ENCODE data around the gene OPCML. TPM values are rescaled to one million over a fixed set of nuclear protein-coding genes. Genes with fewer than 3 reads are reported as not detected.

The OPCML gene
- total RNA-seq, 1 experiment from 2014 or later: 0.94 TPM

DNA sequence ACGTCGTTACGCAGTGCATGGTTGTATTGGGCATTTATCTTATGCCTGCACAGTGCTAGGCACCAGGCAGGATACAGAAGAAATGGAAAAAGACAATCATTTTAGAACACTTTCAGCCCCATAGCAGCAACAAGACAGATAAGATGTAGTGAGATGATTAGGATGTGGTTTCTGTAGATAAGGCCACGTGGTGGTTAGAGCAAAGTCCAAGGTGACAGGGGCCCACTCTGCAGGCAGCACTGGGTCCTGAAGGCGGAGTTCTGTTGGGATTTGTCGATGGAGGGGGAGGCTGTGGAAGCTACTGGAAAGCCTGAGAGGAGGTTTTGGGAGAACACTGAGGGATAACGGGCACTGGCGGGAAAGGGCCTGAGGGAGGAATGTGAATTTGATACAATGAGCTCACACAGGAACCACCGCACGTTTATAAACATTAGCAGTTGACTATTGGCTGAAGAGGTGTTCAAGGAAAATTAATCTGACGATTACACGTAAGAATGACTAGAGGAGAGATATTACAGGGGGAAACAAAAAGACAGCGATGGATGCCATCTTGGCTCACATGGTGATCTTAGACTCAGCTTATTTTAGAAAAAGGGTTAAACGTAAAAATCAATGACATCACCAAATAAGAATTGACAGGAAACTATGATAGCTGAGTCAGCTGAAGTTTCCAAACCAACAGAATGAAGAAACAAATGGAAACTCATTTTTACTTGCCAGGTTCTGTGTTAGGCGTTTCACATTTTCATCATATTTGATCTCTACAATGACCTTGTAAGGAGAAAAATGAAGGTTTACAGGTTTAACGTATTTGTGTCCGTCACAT lies 551.0 kb downstream of the OPCML start:
- DNase-seq: no peak
- no peaks in the 10 kb centered on the region for H3K9me3 Mint-ChIP-seq

More for the DNA sequence above, 551.0 kb downstream of the OPCML start:
- no peak overlapping the region for H3K27ac ChIP-seq (ENCODE audit: insufficient read length, low read depth, low read length)
- no peak overlapping the region for H3K4me3 Mint-ChIP-seq
- H3K9ac ChIP-seq (ENCODE audit: extremely low read depth, insufficient read length, low read length): no peak overlapping the region
- H2BK20ac ChIP-seq (ENCODE audit: low read depth, low read length, poor library complexity, severe bottlenecking): no peak overlapping the region
- H3K4ac ChIP-seq (ENCODE audit: low read depth, low read length): no peak overlapping the region
- H3K79me2 ChIP-seq (ENCODE audit: insufficient read depth, low read length): no peaks in the 10 kb centered on the region
- H3K18ac ChIP-seq (ENCODE audit: insufficient read length, low read depth, low read length): no peak overlapping the region
- no peak overlapping the region for H3K23ac ChIP-seq (ENCODE audit: insufficient read length, low read depth, low read length)
- H2AK5ac ChIP-seq (ENCODE audit: insufficient read length, low read length): no peak overlapping the region
- no peaks in the 10 kb centered on the region for H3K23me2 ChIP-seq (ENCODE audit: insufficient read length, low read depth, low read length, poor library complexity, severe bottlenecking)
- H2BK15ac ChIP-seq (ENCODE audit: low read depth, low read length): no peak overlapping the region
- no peaks in the 10 kb centered on the region for H3K27me3 ChIP-seq (ENCODE audit: insufficient read depth, low read length)
- H3K14ac ChIP-seq (ENCODE audit: insufficient read depth, low read length): no peak overlapping the region
- H2BK5ac ChIP-seq (ENCODE audit: insufficient read length, low read length): no peak overlapping the region
- no peak overlapping the region for H4K8ac ChIP-seq (replicated peaks; ENCODE audit: insufficient read length, low read depth, low read length)
- no peak overlapping the region for H2BK12ac ChIP-seq (ENCODE audit: insufficient read length, low read depth, low read length)
- H3K36me3 Mint-ChIP-seq (ENCODE audit: insufficient read depth in 1 of 3, low read depth in 3 of 3): no peaks in the 10 kb centered on the region
- TF ChIP-seq, protein P1, sequence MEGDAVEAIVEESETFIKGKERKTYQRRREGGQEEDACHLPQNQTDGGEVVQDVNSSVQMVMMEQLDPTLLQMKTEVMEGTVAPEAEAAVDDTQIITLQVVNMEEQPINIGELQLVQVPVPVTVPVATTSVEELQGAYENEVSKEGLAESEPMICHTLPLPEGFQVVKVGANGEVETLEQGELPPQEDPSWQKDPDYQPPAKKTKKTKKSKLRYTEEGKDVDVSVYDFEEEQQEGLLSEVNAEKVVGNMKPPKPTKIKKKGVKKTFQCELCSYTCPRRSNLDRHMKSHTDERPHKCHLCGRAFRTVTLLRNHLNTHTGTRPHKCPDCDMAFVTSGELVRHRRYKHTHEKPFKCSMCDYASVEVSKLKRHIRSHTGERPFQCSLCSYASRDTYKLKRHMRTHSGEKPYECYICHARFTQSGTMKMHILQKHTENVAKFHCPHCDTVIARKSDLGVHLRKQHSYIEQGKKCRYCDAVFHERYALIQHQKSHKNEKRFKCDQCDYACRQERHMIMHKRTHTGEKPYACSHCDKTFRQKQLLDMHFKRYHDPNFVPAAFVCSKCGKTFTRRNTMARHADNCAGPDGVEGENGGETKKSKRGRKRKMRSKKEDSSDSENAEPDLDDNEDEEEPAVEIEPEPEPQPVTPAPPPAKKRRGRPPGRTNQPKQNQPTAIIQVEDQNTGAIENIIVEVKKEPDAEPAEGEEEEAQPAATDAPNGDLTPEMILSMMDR (conservative IDR thresholded peaks at IDR 0.05): no peak
- H3K4me1 Mint-ChIP-seq: peaks cover 27% of the 10 kb centered on the region in 2 experiments
- no peaks in the 10 kb centered on the region for H3K9me3 ChIP-seq (ENCODE audit: control insufficient read depth, low read depth, low read length)
- no peaks in the 10 kb centered on the region for H4K20me1 ChIP-seq (ENCODE audit: control insufficient read depth, insufficient read depth, insufficient read length)
- peaks cover 15% of the 10 kb centered on the region for H3K27me3 Mint-ChIP-seq (ENCODE audit: low read depth)
- no peak overlapping the region for H3K4me2 ChIP-seq (ENCODE audit: insufficient read depth, insufficient read length, low read length)
- no peak overlapping the region for H4K91ac ChIP-seq (ENCODE audit: insufficient read length, low read depth, low read length)
- no peak overlapping the region for H2BK120ac ChIP-seq (ENCODE audit: low read depth, low read length, poor library complexity, severe bottlenecking)
- no peak overlapping the region for H4K5ac ChIP-seq (ENCODE audit: insufficient read length, low read depth, low read length)
- no peaks in the 10 kb centered on the region; the same call in none of the 2 replicates for H3K4me1 ChIP-seq (ENCODE audit: insufficient read depth, low read length)
- H3K79me1 ChIP-seq (ENCODE audit: insufficient read depth, low read depth, low read length, poor library complexity, severe bottlenecking): no peaks in the 10 kb centered on the region
- no peak overlapping the region for H3K27ac Mint-ChIP-seq
- no peak overlapping the region for H3T11ph ChIP-seq (ENCODE audit: low read length)
- no CpG with 5 or more reads among the region's 17 CpGs for WGBS (ENCODE audit: extremely low coverage, insufficient read length, low lambda C conversion rate)
- H3K56ac ChIP-seq (ENCODE audit: insufficient read length, low read depth, low read length): no peak overlapping the region
- H2AFZ ChIP-seq (ENCODE audit: low read length): no peak overlapping the region

All from H9 (cell line).